Measurements from ENCODE around the gene LRRN2.
"Not testable (repeated sequence)": the region's sequence is repeated elsewhere in the genome, so short reads cannot be mapped to it uniquely, and the experiment has no call there.

LRRN2 gene

GRCh38 chr1:204633665-204634064 is 51.9 kb downstream of the LRRN2 start:
- no peak for DNase-seq (ENCODE audit: low spot score)

GRCh38 chr1:204630132-204630905 is 55.2 kb downstream of the LRRN2 start:
- peak; percentile 79 for DNase-seq (ENCODE audit: low spot score)

DNA sequence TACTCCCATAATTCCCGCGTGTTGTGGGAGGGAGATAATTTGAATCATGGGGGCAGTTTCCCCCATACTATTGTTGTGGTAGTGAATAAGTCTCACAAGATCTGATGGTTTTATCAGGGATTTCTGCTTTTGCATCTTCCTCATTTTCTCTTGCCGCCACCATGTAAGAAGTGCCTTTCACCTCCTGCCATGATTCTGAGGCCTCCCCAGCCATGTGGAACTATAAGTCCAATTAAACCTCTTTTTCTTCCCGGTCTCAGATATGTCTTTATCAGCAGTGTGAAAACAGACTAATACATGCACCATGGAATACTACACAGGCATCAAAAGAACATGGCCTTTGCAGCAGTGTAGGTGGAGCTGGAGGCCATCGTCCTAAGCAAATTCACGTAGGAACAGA is 56.1 kb downstream of the LRRN2 start:
- not testable (repeated sequence) for DNase-seq (ENCODE audit: low spot score)

GRCh38 chr1:204628868-204629267 is 56.7 kb downstream of the LRRN2 start:
- DNase-seq (ENCODE audit: low spot score): no peak

DNA sequence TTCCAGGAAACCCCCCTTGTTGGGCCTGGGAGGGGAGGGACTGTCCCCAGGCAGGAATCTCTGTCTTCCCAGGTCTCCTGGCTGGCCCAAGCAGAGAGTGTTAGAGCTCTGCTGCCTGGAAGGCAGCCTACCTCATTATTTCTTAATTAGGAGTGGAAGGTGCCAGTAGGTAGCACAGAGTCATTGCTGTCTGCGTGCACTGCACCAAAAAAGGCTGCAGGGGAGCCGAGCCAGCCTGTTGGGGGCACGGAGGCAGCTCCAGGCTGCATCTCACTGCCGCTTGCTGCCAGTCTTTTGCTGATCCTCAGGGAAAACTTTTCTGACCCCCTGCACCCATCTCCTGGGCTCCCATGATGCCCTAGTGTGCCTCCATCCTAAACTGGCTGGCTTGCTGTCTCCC is 58.1 kb downstream of the LRRN2 start:
- no peak for DNase-seq (ENCODE audit: low spot score)

DNA sequence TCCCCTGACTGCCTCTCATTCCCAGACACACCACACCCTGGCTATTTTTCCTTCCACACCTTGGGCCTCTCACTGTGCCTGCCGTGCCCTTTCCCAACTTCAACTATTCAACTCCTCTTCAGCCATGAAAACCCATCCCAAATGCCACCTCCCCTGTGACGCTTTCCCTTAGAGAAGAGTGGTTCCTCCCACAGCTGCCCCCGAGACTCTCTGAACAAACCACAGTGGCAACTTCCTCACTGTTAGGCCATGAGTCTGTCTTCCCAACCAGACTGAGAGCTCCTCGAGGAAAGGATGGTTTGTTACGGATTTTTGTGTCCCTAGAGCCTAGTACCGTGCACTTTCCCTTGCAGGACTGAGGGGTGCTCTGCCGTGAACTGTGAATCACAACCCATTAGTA is 59.2 kb downstream of the LRRN2 start:
- no peak for DNase-seq (ENCODE audit: low spot score)

- peak; percentile 88 for DNase-seq (ENCODE audit: low spot score)
These were observed 60.8 kb downstream of the LRRN2 start for GRCh38 chr1:204624631-204625216.

DNA sequence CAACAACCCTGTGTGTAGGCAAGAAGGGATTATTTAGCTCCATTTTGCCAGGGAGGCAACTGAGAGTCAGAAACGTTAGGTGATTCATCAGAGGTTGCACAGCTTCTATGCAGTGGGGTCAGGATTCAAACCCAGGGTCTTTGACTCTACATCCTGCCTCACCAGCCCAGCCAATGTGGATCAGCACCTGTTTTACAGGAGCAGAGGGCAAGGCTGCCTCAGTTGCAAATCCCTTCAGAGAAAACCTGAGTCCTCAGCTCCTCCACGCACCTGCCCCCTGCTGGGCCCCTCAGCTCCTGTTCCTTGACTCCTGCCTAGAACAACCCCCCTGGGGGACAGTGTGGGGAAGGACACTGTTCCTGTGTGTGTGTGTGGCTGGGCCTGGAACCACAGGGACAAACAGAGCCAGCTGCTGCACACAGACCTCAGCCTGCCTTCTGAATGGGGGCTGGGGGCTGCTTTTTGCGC is 61.6 kb downstream of the LRRN2 start:
- peak; percentile 91 for DNase-seq (ENCODE audit: low spot score)

DNA sequence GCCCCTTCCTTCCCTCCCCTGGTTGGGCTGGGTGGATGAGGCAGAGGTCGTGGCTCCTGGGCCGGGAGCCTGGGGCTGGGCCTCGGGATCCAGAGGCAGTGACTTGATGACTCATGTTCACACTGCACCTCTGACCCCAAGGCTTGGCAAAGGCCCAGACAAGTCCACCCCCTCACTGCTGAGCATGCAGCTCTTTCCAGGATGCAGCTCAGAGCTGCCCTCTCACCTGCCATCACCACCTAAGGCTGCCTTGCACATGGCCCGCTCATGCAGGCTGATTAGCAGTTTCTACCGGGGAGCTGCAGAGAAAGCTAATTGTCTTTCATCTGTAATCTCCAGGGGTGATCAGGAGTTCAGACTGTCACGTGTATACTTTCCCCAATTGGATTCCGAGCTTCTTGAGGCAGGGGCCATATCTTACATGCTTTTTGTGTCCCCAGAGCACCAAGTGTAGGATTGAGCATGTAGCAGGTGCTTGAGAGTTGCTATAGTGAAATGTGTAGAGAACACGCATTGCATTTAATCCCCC is 62.1 kb downstream of the LRRN2 start:
- peak; percentile 92 for DNase-seq (ENCODE audit: low spot score)

- DNase-seq (ENCODE audit: low spot score): peak; percentile 59
These were observed 63.5 kb downstream of the LRRN2 start for GRCh38 chr1:204621996-204622395.

- DNase-seq (ENCODE audit: low spot score): no peak
These were observed 64.1 kb downstream of the LRRN2 start for GRCh38 chr1:204621396-204621795.

DNA sequence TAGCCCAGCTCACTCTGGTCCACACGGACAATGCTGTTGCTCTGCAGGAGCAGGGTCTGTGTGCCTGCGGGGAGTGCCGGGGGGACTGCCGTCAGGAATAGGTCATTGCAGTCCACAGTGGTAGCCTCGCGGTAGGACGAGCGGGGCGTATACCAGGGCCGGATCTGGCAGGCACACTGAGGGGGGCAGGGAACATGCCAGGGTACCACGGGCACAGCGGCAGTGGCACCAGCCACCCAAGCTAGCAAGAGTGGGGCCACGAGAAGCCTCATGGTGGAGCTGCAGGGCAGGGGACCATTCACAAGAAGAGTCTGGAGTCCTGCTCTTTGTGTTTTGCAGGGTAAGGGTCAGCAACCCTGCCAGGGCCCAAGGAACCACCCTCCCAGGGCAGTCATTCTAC is 65.8 kb downstream of the LRRN2 start:
- DNase-seq (ENCODE audit: low spot score): no peak

DNA sequence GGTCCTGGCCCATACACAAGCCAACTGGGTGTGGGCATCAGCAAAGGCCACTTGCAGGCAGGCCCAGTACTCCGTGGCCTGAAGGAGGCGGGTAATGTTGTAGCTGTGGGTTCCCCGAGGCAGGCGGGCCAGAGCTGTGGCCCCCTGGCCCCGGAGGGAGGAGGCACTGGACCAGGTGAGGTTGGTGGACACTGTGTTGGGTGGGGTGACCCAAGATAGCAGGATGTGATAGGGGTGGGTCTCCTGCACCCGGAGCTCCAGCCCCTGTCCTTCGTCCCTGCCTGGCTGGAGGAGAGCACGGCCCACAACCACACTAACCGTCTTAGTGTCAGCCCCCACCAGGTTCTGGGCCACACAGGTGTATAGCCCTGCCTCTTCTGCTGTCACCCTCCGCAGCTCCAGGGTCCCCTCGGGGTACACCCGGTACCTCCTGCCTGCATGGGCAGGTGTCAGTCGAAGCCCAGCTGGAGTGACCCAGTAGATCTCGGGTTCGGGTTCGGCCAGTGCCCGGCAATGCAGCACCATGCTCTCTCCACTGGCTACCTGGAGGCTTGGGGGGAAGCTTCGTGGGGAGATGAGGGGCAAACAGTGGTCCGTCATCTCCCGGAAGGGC is 67.3 kb downstream of the LRRN2 start:
- no peak for DNase-seq (ENCODE audit: low spot score)

GRCh38 chr1:204617256-204618147 is 68.0 kb downstream of the LRRN2 start:
- no peak for DNase-seq (ENCODE audit: low spot score)

DNA sequence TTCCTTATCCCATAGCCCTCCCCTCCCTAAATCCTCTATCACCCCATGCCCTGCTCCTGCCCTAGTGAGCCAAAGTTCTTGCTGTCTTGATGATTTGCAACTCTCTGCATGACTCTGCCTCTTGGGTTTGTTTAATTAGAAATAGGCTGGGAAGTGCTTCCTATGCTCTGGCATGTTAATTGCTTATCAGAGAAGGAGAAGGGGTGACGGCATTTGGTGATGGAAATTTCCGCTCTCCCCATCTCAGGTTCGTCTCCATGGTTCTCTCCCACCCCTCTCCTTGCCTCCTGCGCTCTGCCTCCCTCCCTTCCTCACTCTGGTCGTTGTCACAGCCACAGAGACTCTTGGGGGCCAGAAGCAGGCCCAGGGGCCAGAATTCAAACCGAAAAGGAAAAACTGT is 68.9 kb downstream of the LRRN2 start:
- no peak for DNase-seq (ENCODE audit: low spot score)

DNA sequence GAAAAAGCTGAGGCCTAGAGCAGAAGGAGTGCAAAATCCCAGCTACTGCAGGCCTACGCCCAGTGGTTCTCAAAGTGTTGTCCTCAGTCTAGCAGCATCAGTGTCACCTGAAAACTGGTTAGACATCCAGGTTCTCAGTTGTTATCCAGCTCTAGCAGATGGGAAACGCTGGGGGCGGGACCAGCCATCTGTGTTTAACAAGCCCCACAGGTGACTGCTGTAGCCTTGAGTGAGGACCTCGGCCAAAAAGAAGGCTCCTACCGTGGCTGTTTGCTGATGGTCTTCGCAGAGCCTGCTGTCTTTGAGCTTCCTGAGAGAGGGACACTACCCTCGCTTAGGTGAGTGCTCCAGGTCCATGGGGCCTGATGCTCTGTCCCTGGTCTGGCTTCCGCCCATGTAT is 69.7 kb downstream of the LRRN2 start:
- no peak for DNase-seq (ENCODE audit: low spot score)

- DNase-seq (ENCODE audit: low spot score): no peak
These were observed 71.9 kb downstream of the LRRN2 start for GRCh38 chr1:204613636-204614035.

DNA sequence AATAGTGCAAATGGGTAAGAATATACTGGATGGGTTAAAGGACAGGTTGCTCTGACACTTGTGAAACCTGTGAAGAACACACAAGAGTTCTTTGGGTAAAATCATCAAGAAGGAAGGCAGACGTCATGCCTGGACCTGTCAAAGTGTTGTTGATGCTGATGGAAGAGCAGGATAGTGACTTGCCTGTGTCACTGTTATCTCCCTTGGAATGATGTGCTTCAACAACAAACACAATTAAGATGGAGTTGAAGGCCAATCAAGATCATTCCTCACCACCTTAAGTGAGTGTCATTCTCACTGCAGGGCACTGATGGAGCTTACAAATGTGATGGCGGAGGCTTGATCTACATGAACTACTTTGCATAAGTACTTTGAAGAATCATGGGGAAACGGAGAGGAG is 73.2 kb downstream of the LRRN2 start:
- DNase-seq (ENCODE audit: low spot score): no peak

- no peak for DNase-seq (ENCODE audit: low spot score)
These were observed 74.5 kb downstream of the LRRN2 start for GRCh38 chr1:204611036-204611435.

- DNase-seq (ENCODE audit: low spot score): no peak
These were observed 77.6 kb downstream of the LRRN2 start for GRCh38 chr1:204607910-204608309.

DNA sequence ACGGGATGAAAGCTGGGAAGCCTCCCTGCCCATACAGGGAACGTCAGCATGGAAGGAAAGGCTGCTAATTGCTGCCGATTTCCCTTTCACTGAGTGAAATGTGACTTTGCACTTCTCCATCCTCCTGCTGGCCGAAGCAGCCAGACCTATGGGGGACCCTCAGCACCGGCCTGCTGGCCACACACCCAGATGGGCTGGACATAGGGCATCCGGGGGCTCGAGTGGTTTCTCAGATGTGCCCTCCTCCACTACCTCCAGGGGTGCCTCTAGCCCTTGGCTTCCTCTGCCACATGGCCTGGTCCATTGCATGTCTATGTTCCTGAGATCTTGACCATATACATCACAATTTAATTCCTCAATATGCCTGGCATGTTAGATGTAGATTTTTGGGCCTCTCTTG is 79.7 kb downstream of the LRRN2 start:
- DNase-seq (ENCODE audit: low spot score): no peak

Data from SK-N-DZ (cell line).